OCI-LY3 (cell line): Measurements from ENCODE around the gene HOXC11.

ENCODE experiments used
- EZH2phosphoT487 ChIP-seq: fragments of 200-600 bp; shearing (Covaris generic); IDR thresholded peaks from 2 replicates; pipeline ENCODE4 v1.6.1; 2018; ENCODE audit warnings: antibody characterized with exemption, mixed run types, low read depth
- TF ChIP-seq, protein P1 (sequence below): fragments of 200-600, 300-600 bp; sonication (generic); IDR thresholded peaks from 2 replicates; pipeline ENCODE4 v1.5.1; 2014; ENCODE audit warnings: antibody characterized with exemption, low read length, low read depth

DNA sequence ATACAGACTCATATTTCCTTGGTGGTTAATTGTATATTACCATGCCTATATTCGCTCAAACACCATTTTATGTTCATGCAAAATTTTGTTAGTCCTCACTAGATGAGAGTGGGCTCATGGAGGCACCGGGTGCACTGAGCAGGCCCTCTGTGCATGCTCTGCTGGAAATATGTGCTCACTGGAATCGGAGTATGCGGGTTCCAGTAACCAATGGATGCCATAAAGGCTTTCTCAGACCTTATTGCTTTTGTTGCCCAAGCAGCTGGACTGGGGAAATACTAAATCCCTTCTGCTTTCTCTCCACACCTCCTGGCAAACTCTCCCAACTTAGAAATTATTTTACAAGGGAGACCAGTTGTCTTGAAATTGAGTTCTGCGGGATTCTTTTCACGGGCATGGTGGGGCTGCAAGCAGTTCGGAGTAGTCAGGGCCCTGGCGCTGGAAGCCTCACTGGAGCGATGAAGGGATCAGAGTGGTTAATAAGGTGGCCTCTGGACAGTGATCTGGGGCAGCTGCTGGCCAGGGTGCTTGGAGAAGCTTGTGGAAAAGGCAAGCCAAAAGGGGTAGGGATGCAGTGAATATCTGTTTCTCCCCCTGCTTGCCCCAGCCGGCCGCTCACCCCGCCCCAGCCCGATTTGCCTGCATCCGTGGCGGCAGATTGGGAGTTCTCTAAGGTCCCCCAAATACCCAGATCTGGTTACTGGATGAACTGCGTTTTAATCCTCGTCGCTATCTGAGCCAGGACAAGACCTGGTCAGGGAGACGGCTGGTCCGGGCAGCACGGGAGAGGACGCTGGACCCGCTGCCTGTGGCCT, 47.9 kb downstream of the HOXC11 start:
- TF ChIP-seq, protein P1, sequence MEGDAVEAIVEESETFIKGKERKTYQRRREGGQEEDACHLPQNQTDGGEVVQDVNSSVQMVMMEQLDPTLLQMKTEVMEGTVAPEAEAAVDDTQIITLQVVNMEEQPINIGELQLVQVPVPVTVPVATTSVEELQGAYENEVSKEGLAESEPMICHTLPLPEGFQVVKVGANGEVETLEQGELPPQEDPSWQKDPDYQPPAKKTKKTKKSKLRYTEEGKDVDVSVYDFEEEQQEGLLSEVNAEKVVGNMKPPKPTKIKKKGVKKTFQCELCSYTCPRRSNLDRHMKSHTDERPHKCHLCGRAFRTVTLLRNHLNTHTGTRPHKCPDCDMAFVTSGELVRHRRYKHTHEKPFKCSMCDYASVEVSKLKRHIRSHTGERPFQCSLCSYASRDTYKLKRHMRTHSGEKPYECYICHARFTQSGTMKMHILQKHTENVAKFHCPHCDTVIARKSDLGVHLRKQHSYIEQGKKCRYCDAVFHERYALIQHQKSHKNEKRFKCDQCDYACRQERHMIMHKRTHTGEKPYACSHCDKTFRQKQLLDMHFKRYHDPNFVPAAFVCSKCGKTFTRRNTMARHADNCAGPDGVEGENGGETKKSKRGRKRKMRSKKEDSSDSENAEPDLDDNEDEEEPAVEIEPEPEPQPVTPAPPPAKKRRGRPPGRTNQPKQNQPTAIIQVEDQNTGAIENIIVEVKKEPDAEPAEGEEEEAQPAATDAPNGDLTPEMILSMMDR = no peak
- no peak for TF ChIP-seq EZH2phosphoT487
